ENCODE results near the gene JAML.

- TF ChIP-seq POLR2A (IDR thresholded peaks at IDR 0.05), result no peak
- no peak for TF ChIP-seq CTCF (IDR thresholded peaks at IDR 0.05)
- no peak for TF ChIP-seq POLR2AphosphoS5 (IDR thresholded peaks at IDR 0.05)
Measured at GRCh38 chr11:118169300-118170140, 55.3 kb downstream of the JAML start.
